Stomach smooth muscle (tissue), 2 donors: ENCODE measurements around the gene TINAG.

Experiments used
- H3K27ac ChIP-seq: one replicate; pipeline ENCODE4 v1.7.0; 2013; ENCODE audit warnings: mild to moderate bottlenecking, low read length, inconsistent platforms
- H3K27me3 ChIP-seq, 2 donors: one replicate each; pipeline ENCODE4 v1.7.0; 2013; ENCODE audit warnings: low read length in 2 of 2; ENCODE audit not compliant: insufficient read depth in 2 of 2, control insufficient read depth in 1 of 2
- H3K36me3 ChIP-seq, 2 donors: one replicate each; pipeline ENCODE4 v1.7.0; 2013; ENCODE audit warnings: low read length in 2 of 2; ENCODE audit not compliant: control insufficient read depth in 2 of 2, insufficient read depth in 2 of 2
- H3K4me1 ChIP-seq: one replicate; pipeline ENCODE4 v1.7.0; 2013; ENCODE audit warnings: low read length; ENCODE audit not compliant: control insufficient read depth, insufficient read depth
- H3K4me3 ChIP-seq, 2 donors: one replicate each; pipeline ENCODE4 v1.7.0; 2013; ENCODE audit warnings: low read length in 2 of 2
- H3K9ac ChIP-seq, 2 donors: one replicate each; pipeline ENCODE4 v1.7.0; 2013; ENCODE audit warnings: low read length in 2 of 2, mild to moderate bottlenecking in 1 of 2
- H3K9me3 ChIP-seq, 2 donors: one replicate each; pipeline ENCODE4 v1.7.0; 2013; ENCODE audit warnings: low read length in 2 of 2; ENCODE audit not compliant: control insufficient read depth in 2 of 2
- donor health status: healthy.
- donor health status: Pancreatic carcinoma.

The TINAG gene

DNA sequence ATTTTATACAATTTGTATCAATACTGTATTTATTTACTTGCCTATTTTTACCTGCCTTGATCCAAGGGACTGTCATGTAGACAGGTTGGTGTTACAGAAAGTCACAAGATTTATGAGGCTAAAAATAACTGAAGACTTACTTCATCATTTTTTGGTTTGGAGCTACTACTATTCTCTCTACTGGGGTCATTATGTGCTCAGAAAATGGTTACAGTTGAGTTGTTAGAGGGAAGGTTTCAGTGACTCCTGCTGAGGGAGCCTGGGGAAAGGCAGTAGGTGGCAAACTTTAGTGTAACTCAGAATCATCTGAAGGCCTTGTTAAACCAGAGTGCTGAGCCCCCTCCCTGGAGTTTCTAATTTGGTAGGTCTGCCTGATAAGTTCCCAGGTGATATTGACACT, 118.8 kb downstream of the TINAG start:
- Histone ChIP-seq H3K9ac (no peak overlapping the region), H3K4me3 (no peak overlapping the region), H3K9me3 (no peaks in the 10 kb centered on the region)

GRCh38 chr6:54427396-54427937, 119.2 kb downstream of the TINAG start:
- Histone ChIP-seq H3K27me3 (no peaks in the 10 kb centered on the region), H3K27ac (no peak overlapping the region), H3K4me3 (no peak overlapping the region), H3K36me3 (no peaks in the 10 kb centered on the region), H3K9me3 (no peaks in the 10 kb centered on the region), H3K4me1 (no peaks in the 10 kb centered on the region), H3K9ac (no peak overlapping the region)

More for the DNA sequence above, 118.8 kb downstream of the TINAG start:
- Histone ChIP-seq H3K36me3 (no peaks in the 10 kb centered on the region), H3K27ac (no peak overlapping the region), H3K4me1 (no peaks in the 10 kb centered on the region), H3K27me3 (no peaks in the 10 kb centered on the region)

GRCh38 chr6:54428431-54428830, 120.2 kb downstream of the TINAG start:
- Histone ChIP-seq H3K4me1 (no peaks in the 10 kb centered on the region), H3K27ac (no peak overlapping the region), H3K36me3 (no peaks in the 10 kb centered on the region), H3K9ac (no peak overlapping the region), H3K4me3 (no peak overlapping the region), H3K27me3 (no peaks in the 10 kb centered on the region), H3K9me3 (no peaks in the 10 kb centered on the region)

DNA sequence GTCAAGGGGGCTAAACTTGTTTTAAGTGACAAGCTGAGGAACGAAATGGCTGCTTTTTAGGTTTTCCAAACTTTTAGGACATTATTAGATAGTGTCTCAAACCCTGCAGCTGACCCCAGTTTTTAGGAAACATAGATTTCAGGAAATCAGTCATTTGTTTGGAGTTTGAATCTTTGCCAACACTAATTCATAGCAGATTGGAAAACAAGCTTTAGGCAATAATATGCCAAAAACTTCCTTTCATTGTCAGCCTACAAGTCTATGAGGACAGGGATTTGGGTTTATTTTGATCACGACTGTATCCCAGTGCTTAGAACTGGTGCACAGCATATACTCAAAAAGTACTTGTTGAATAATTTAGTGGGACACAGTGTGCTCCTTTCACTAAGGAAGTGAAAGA, 123.2 kb downstream of the TINAG start:
- H3K27me3 ChIP-seq, result no peaks in the 10 kb centered on the region
- no peaks in the 10 kb centered on the region for H3K36me3 ChIP-seq
- H3K4me3 ChIP-seq, result no peak overlapping the region
- H3K9me3 ChIP-seq, result no peaks in the 10 kb centered on the region
- no peak overlapping the region for H3K27ac ChIP-seq
- H3K4me1 ChIP-seq, result no peaks in the 10 kb centered on the region
- no peak overlapping the region for H3K9ac ChIP-seq
